HG03432 (cell line): Measurements from ENCODE around the gene VTI1A.

Experiments used
- ATAC-seq: cut with Tn5 transposase; IDR thresholded peaks from one replicate; pipeline ENCODE4 v1.9.1; 2021; ENCODE audit warnings: mild to moderate bottlenecking, moderate library complexity; ENCODE audit not compliant: unreplicated experiment

Gene VTI1A

GRCh38 chr10:112628951-112629609 lies 182.1 kb downstream of the VTI1A start:
- ATAC-seq, result no peak

- ATAC-seq, result no peak
Measured at GRCh38 chr10:112631501-112632400, 184.7 kb downstream of the VTI1A start.

GRCh38 chr10:112634096-112634830 lies 187.2 kb downstream of the VTI1A start:
- ATAC-seq, result no peak

- ATAC-seq, result no peak
Measured at GRCh38 chr10:112637901-112638300, 190.9 kb downstream of the VTI1A start.

GRCh38 chr10:112639298-112639697 lies 192.3 kb downstream of the VTI1A start:
- ATAC-seq, result no peak

GRCh38 chr10:112640638-112641037 lies 193.6 kb downstream of the VTI1A start:
- ATAC-seq, result no peak

GRCh38 chr10:112643600-112644264 lies 196.7 kb downstream of the VTI1A start:
- ATAC-seq, result no peak

- no peak for ATAC-seq
Measured at GRCh38 chr10:112644265-112644645, 197.2 kb downstream of the VTI1A start.

GRCh38 chr10:112649006-112649821 lies 202.2 kb downstream of the VTI1A start:
- no peak for ATAC-seq

- ATAC-seq, result no peak
Measured at GRCh38 chr10:112649822-112650152, 202.8 kb downstream of the VTI1A start.

- ATAC-seq, result no peak
Measured at GRCh38 chr10:112650588-112651030, 203.6 kb downstream of the VTI1A start.

- ATAC-seq, result no peak
Measured at GRCh38 chr10:112653215-112653614, 206.2 kb downstream of the VTI1A start.

GRCh38 chr10:112653851-112654250 lies 206.8 kb downstream of the VTI1A start:
- no peak for ATAC-seq

GRCh38 chr10:112654794-112655193 lies 207.8 kb downstream of the VTI1A start:
- no peak for ATAC-seq

- ATAC-seq, result no peak
Measured at GRCh38 chr10:112655722-112656121, 208.7 kb downstream of the VTI1A start.

- no peak for ATAC-seq
Measured at GRCh38 chr10:112658465-112658864, 211.4 kb downstream of the VTI1A start.

GRCh38 chr10:112658900-112659638 lies 212.1 kb downstream of the VTI1A start:
- ATAC-seq, result no peak

- ATAC-seq, result no peak
Measured at GRCh38 chr10:112663234-112664125, 216.5 kb downstream of the VTI1A start.

- no peak for ATAC-seq
Measured at GRCh38 chr10:112666094-112666493, 219.1 kb downstream of the VTI1A start.
